Loucy (cell line): ENCODE results near the gene RIPK3.

Source experiments
- H2AFZ ChIP-seq: fragments of 200-600 bp; sonication (generic); 2 replicates; pipeline ENCODE4 v1.6.0; 2016; ENCODE audit warnings: antibody characterized with exemption, mild to moderate bottlenecking, low read length, moderate library complexity
- H3F3A ChIP-seq: fragments of 200-600 bp; 2 replicates; pipeline ENCODE4 v1.6.0; 2016; ENCODE audit warnings: antibody characterized with exemption, low read depth, mild to moderate bottlenecking
- H3K27me3 ChIP-seq: fragments of 200-600 bp; sonication (generic); 2 replicates; pipeline ENCODE4 v1.6.1; 2014; ENCODE audit warnings: low read length, mild to moderate bottlenecking; ENCODE audit not compliant: insufficient read depth, poor library complexity, severe bottlenecking
- H3K36me3 ChIP-seq: fragments of 200-600 bp; sonication (generic); 2 replicates; pipeline ENCODE4 v1.6.1; 2016; ENCODE audit warnings: low read length; ENCODE audit not compliant: insufficient read depth
- H3K4me1 ChIP-seq: fragments of 200-600 bp; sonication (generic); 2 replicates; pipeline ENCODE4 v1.5.1; 2014; ENCODE audit warnings: low read length, mild to moderate bottlenecking; ENCODE audit not compliant: insufficient read depth, poor library complexity, severe bottlenecking
- H3K4me2 ChIP-seq: fragments of 200-600 bp; sonication (generic); 2 replicates; pipeline ENCODE4 v1.6.0; 2014; ENCODE audit warnings: antibody characterized with exemption, low read length, low read depth, mild to moderate bottlenecking; ENCODE audit not compliant: poor library complexity, severe bottlenecking
- H3K4me3 ChIP-seq: fragments of 200-600 bp; sonication (generic); 2 replicates; pipeline ENCODE4 v1.5.1; 2014; ENCODE audit warnings: low read length, mild to moderate bottlenecking, mixed read lengths; ENCODE audit not compliant: poor library complexity, severe bottlenecking
- H3K79me2 ChIP-seq: fragments of 200-600 bp; sonication (generic); 2 replicates; pipeline ENCODE4 v1.6.1; 2014; ENCODE audit warnings: low read length; ENCODE audit not compliant: insufficient read depth
- H3K9ac ChIP-seq: fragments of 200-600 bp; sonication (generic); 2 replicates; pipeline ENCODE4 v1.6.0; 2014; ENCODE audit warnings: mild to moderate bottlenecking, low read depth, low read length, moderate library complexity; ENCODE audit not compliant: poor library complexity, severe bottlenecking
- H3K9me2 ChIP-seq: fragments of 200-600 bp; sonication (generic); replicated peaks from 2 replicates; pipeline ENCODE4 v1.6.1; 2016; ENCODE audit warnings: low read depth, low read length, mixed read lengths
- H3K9me3 ChIP-seq: fragments of 200-600 bp; sonication (generic); 2 replicates; pipeline ENCODE4 v1.6.1; 2014; ENCODE audit warnings: mild to moderate bottlenecking, antibody characterized with exemption, low read length, low read depth; ENCODE audit not compliant: insufficient read depth
- H4K20me1 ChIP-seq: fragments of 200-600 bp; sonication (generic); 2 replicates; pipeline ENCODE4 v1.6.0; 2014; ENCODE audit warnings: antibody characterized with exemption, low read length, mild to moderate bottlenecking; ENCODE audit not compliant: insufficient read depth, poor library complexity, severe bottlenecking
- EZH2phosphoT487 ChIP-seq: fragments of 200-600 bp; IDR thresholded peaks from 2 replicates; pipeline ENCODE4 v1.6.1; 2018; ENCODE audit warnings: antibody characterized with exemption, mild to moderate bottlenecking, moderate library complexity, borderline replicate concordance
- TF ChIP-seq, protein P1 (sequence below): fragments of 200-600 bp; sonication (generic); conservative IDR thresholded peaks from 2 replicates; pipeline ENCODE4 v1.5.1; 2014; ENCODE audit warnings: mild to moderate bottlenecking, antibody characterized with exemption, low read length

RIPK3 gene

DNA sequence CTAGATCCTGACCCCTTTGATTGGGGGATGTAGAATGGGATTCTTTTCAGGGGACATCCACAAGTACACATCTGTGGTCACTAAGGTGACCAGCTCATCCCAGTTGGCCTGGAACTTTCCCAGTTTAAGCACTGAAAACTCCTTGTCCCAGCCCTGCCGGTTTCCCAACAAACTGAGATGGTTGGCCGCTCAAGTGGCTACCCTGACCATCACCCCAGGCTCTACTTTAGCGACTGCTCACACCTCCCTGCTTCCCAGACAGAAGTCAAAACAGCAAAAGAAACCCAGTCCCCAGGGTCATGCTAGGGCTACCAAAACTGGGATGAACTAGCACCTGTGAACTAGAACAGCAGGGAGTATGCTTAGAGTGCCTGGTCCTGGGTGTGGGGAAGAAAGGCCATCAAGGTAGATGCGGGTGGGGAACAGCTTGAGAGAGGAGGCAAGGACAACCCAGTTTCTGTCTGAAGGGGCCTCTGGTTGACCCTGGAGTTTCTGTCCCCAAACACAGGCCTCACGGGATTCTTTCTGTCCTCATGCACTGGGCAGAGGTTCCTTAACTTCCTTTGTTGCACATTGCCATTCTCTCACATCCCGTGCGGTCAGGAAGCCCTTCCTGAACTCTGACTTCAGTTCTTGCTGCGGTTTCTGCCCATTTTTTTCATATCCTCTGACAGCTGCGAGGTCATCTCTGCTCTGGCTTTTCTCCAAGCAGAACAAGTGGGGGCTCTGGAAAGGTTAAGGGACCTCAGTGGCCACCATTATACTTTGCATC, 26.9 kb downstream of the RIPK3 start:
- peak overlapping the region; percentile 32 for H3K4me3 ChIP-seq
- no peaks in the 10 kb centered on the region for H3K27me3 ChIP-seq
- H3K9me3 ChIP-seq: no peaks in the 10 kb centered on the region
- no peaks in the 10 kb centered on the region for H3K9me2 ChIP-seq
- TF ChIP-seq, protein P1, sequence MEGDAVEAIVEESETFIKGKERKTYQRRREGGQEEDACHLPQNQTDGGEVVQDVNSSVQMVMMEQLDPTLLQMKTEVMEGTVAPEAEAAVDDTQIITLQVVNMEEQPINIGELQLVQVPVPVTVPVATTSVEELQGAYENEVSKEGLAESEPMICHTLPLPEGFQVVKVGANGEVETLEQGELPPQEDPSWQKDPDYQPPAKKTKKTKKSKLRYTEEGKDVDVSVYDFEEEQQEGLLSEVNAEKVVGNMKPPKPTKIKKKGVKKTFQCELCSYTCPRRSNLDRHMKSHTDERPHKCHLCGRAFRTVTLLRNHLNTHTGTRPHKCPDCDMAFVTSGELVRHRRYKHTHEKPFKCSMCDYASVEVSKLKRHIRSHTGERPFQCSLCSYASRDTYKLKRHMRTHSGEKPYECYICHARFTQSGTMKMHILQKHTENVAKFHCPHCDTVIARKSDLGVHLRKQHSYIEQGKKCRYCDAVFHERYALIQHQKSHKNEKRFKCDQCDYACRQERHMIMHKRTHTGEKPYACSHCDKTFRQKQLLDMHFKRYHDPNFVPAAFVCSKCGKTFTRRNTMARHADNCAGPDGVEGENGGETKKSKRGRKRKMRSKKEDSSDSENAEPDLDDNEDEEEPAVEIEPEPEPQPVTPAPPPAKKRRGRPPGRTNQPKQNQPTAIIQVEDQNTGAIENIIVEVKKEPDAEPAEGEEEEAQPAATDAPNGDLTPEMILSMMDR: no peak
- no peak for TF ChIP-seq EZH2phosphoT487
- H3K4me1 ChIP-seq: peaks cover 24% of the 10 kb centered on the region
- no peaks in the 10 kb centered on the region for H4K20me1 ChIP-seq
- peak overlapping the region; percentile 65 for H3K4me2 ChIP-seq
- H3K79me2 ChIP-seq: no peaks in the 10 kb centered on the region
- no peaks in the 10 kb centered on the region for H3K36me3 ChIP-seq
- peak overlapping the region; percentile 54 for H3K9ac ChIP-seq
- H2AFZ ChIP-seq: no peak overlapping the region
- no peaks in the 10 kb centered on the region for H3F3A ChIP-seq

- TF ChIP-seq, protein P1: no peak
- TF ChIP-seq EZH2phosphoT487: no peak
- H3K4me1 ChIP-seq: peaks cover 24% of the 10 kb centered on the region
- no peak overlapping the region for H3K4me3 ChIP-seq
- no peaks in the 10 kb centered on the region for H3K9me2 ChIP-seq
- H3K79me2 ChIP-seq: no peaks in the 10 kb centered on the region
- H3K27me3 ChIP-seq: no peaks in the 10 kb centered on the region
- no peaks in the 10 kb centered on the region for H3K36me3 ChIP-seq
- H3K4me2 ChIP-seq: no peak overlapping the region
- H3K9ac ChIP-seq: peak overlapping the region; percentile 54
- no peaks in the 10 kb centered on the region for H3F3A ChIP-seq
- no peak overlapping the region for H2AFZ ChIP-seq
- H4K20me1 ChIP-seq: no peaks in the 10 kb centered on the region
- H3K9me3 ChIP-seq: no peaks in the 10 kb centered on the region
Measured at GRCh38 chr14:24311837-24312615, 27.8 kb downstream of the RIPK3 start.

- no peaks in the 10 kb centered on the region for H3K79me2 ChIP-seq
- no peaks in the 10 kb centered on the region for H3K9me3 ChIP-seq
- peaks cover 9% of the 10 kb centered on the region; the same call in 1 of the 2 replicates for H3K36me3 ChIP-seq
- no peaks in the 10 kb centered on the region for H3F3A ChIP-seq
- H3K9ac ChIP-seq: peak within 1 kb of the TSS; percentile 54
- H2AFZ ChIP-seq: no peak within 1 kb of the TSS
- no peak within 1 kb of the TSS for H3K4me3 ChIP-seq
- no peaks in the 10 kb centered on the region for H4K20me1 ChIP-seq
- H3K4me2 ChIP-seq: no peak within 1 kb of the TSS
- H3K4me1 ChIP-seq: peaks cover 24% of the 10 kb centered on the region
- no peaks in the 10 kb centered on the region for H3K27me3 ChIP-seq
- TF ChIP-seq, protein P1: no peak
- no peak for TF ChIP-seq EZH2phosphoT487
- no peaks in the 10 kb centered on the region for H3K9me2 ChIP-seq
Measured at GRCh38 chr14:24310646-24311604, 28.9 kb downstream of the RIPK3 start, which contains the start of gene LTB4R. Gene LTB4R (plus strand): TSS chr14:24311502. CDS start chr14:24315652, 4,150 bp downstream.
